ENCODE results near the gene PDIA5.

PDIA5 gene

DNA sequence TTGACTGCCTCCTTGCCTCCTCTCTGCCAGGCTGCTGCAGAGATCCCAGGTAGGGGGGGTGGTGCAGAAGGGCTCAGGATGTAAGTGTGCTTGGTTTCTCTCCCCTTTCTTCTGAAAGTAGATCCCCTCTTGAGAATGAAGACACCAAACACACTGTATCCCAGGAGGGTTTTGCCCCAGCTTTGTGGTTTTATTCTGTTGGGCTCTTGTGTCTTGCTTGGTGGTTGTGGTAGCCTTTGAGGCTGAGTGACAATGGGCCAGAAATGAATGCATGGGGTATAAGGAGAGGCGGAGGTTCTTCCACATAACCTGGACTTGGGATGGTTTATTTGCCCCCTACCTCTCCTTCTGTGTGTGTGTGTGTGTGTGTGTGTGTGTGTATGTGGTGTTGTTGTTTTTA is 5.7 kb downstream of the PDIA5 start:
- TF ChIP-seq, protein P1, sequence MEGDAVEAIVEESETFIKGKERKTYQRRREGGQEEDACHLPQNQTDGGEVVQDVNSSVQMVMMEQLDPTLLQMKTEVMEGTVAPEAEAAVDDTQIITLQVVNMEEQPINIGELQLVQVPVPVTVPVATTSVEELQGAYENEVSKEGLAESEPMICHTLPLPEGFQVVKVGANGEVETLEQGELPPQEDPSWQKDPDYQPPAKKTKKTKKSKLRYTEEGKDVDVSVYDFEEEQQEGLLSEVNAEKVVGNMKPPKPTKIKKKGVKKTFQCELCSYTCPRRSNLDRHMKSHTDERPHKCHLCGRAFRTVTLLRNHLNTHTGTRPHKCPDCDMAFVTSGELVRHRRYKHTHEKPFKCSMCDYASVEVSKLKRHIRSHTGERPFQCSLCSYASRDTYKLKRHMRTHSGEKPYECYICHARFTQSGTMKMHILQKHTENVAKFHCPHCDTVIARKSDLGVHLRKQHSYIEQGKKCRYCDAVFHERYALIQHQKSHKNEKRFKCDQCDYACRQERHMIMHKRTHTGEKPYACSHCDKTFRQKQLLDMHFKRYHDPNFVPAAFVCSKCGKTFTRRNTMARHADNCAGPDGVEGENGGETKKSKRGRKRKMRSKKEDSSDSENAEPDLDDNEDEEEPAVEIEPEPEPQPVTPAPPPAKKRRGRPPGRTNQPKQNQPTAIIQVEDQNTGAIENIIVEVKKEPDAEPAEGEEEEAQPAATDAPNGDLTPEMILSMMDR (IDR thresholded peaks at IDR 0.05), result no peak

DNA sequence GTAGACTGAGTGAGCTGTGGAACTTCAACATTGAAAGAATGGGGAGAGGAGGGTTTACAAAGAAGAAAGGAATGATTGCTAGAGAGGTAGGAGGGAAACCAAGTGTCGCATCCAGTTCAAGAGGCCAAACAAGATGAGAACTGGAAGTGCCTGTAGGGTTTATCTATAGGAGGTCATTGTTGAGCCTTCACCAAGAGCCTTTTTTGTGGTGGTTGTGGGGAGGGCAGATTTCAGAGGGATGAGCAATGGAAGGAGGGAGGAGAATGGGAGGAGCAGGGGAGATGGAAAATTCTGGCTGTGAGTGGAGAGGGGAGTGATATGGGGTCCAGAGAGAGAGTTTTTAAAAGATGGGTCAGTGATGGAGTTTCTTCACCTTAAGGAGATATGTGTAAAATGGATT is 8.5 kb downstream of the PDIA5 start:
- TF ChIP-seq, protein P1 (IDR thresholded peaks at IDR 0.05), result no peak

DNA sequence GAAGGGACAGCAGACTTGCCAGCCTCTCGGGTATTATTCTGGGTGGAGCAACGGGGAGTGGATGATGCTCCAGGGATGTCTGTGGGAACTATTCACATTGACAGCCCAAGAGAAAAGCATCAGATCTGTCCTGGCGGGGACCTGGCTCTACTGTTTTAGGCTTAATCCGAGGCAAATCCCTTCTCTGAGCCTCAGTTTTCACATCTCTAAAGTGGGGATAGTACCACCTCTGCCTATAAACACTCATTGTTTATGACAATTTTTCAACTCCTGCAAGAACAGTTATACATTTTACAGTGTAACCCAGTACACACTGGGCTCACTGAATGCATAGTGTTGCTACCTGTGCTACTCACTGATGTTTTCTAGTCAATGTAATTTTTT is 9.3 kb downstream of the PDIA5 start:
- TF ChIP-seq, protein P1 (IDR thresholded peaks at IDR 0.05), result no peak

DNA sequence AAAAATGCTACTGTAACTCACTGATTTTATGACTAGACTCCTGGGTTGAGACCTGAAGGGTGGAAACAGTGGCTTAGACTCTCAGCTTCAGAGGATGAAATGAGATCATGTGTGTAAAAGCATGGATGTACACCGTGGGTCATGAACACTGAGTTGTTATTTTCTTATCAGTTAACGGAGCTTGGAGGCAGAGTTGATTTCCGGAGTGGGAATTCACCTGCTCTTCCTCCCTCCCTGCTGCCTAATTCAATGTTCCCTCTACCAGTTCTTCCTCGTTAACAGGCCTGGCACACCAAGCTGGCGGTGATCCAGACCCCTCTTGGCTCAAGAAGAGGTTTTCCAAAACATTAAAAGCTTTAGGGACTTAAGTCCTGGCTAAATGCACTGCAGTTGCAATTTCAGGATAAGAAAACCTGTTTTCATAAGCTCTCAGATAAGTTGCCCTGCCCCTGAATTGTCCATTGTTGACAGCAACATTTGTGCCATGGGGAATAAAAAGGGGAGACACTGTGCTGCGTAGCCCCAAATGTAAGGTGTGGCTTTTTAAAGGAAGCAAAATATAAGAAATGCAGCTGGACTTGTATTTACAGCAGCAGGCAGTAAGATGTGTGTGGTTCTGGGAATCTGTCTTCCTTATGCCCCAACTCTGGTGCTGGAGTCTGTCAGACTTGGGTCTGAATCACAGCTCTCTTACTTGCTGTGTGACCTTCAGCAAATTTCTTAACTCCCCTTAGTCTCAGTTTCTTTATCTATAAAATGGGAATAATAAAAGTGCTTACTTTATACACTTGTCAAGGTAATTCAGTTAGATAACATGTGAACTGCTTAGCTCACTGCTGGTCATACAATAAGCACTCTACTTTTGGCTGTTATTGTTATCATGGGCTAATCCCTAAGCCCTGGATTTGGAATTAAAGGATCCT is 9.9 kb downstream of the PDIA5 start:
- TF ChIP-seq, protein P1 (IDR thresholded peaks at IDR 0.05), result no peak

DNA sequence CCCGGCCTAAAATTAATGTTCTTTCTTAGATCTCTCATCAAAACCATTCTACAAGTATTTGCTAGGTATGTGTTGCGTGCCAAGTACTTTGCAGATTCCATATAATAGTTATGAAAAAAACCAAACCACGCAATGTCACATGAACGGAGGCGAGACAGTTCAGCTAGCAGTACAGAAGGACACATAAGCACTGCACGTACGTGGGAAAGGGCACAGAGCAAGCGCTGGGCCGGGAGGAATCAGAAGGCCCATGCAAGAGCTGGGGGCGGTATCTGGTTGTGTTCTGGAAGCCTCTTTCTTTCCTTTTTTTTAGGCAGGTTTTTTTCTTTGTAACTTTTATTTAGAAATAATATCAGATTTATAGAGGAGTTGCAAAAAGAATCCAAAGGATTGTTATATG is 11.3 kb downstream of the PDIA5 start:
- TF ChIP-seq, protein P1 (IDR thresholded peaks at IDR 0.05), result no peak

DNA sequence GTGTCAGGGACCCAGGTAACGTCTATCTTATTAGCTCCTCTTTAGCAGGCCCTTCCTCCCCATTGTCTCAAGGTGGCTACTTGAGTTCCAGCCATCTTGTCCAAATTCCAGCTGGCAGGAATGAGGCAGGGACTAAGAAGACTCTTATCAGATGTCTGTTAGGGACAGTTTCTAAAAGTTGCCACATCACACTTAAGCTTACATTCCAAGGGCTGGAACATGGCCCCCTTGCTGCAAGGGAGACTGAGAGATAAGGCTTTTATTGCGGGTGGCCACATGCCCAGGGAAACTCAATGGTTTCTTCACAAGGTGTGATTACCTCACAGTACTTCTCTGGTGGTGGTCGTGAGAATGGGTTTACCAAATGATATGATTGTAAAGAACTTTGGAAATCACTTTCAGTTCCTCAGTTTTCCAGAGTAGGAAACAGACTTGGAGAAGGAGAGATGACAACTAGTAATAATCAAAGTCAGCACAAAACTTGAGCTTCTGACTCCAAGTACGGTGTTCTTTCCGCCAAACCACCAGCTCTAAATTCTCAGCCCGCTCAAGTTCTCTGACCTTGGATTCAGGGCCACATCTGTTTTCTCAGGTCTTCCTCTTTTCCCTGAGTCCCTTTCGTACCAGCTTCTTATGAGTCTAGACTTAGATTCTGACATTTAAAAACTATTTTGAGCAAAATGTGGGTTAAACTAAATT is 14.2 kb downstream of the PDIA5 start:
- TF ChIP-seq, protein P1 (IDR thresholded peaks at IDR 0.05), result no peak

DNA sequence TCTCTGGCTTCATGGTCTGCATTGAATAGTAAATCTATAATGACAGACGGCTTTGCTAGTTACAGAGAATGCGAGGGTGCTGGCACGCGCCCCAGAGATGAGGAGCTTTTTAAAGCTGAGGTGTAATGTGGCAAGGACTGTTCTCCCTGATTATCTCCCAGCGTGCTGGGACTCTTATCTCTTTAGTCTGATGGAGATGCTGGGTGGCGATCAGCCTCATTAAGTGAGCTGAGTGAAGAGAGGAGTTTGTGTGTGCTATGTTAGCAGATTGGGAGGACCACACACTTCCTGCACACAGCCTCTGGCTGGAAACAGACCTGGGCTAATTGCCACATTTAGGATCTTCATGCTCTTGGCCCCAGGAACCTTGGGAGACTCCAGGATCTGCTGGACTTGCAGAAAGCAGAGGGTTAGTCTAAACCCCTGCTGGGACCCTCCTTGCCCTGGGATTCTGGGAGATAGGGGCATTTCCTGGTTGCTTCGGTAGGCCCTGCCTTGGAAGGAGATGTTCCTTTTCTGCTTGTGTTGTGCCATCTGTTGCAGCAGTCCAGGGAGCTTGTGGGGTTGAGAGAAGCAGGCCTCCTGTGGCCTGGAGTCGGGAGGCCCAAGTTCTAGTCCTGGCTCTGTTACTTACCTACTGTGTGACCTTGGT is 15.0 kb downstream of the PDIA5 start:
- TF ChIP-seq, protein P1 (IDR thresholded peaks at IDR 0.05), result no peak
